ENCODE measurements around the gene IGSF9B. TPM values are rescaled to one million over a fixed set of nuclear protein-coding genes. Genes with fewer than 3 reads are reported as not detected.

The IGSF9B gene
- total RNA-seq, 1 donor from 2014 or later: 0.24 TPM

- no peak for DNase-seq (ENCODE audit: low read depth)
Measured at GRCh38 chr11:133903875-133904817, 52.6 kb downstream of the IGSF9B start.

GRCh38 chr11:133903056-133903455, 53.7 kb downstream of the IGSF9B start:
- no peak for DNase-seq (ENCODE audit: low read depth)

- DNase-seq (ENCODE audit: low read depth): no peak
Measured at GRCh38 chr11:133902506-133902905, 54.3 kb downstream of the IGSF9B start.

GRCh38 chr11:133901999-133902398, 54.8 kb downstream of the IGSF9B start:
- DNase-seq (ENCODE audit: low read depth): no peak

GRCh38 chr11:133901316-133901715, 55.5 kb downstream of the IGSF9B start:
- no peak for DNase-seq (ENCODE audit: low read depth)

- no peak for DNase-seq (ENCODE audit: low read depth)
Measured at GRCh38 chr11:133900176-133901105, 56.3 kb downstream of the IGSF9B start.

- DNase-seq (ENCODE audit: low read depth): no peak
Measured at GRCh38 chr11:133898770-133899115, 58.0 kb downstream of the IGSF9B start.

- no peak for DNase-seq (ENCODE audit: low read depth)
Measured at GRCh38 chr11:133898031-133898769, 58.6 kb downstream of the IGSF9B start.

GRCh38 chr11:133897331-133897650, 59.5 kb downstream of the IGSF9B start:
- no peak for DNase-seq (ENCODE audit: low read depth)

- DNase-seq (ENCODE audit: low read depth): no peak
Measured at GRCh38 chr11:133896642-133897330, 60.0 kb downstream of the IGSF9B start.

- no peak for DNase-seq (ENCODE audit: low read depth)
Measured at GRCh38 chr11:133896028-133896427, 60.7 kb downstream of the IGSF9B start.

- DNase-seq (ENCODE audit: low read depth): no peak
Measured at GRCh38 chr11:133895551-133895950, 61.2 kb downstream of the IGSF9B start.

- peak; percentile 70 for DNase-seq (ENCODE audit: low read depth)
Measured at GRCh38 chr11:133895061-133895479, 61.7 kb downstream of the IGSF9B start.

GRCh38 chr11:133893381-133893780, 63.4 kb downstream of the IGSF9B start:
- no peak for DNase-seq (ENCODE audit: low read depth)

GRCh38 chr11:133892584-133893380, 64.0 kb downstream of the IGSF9B start:
- no peak for DNase-seq (ENCODE audit: low read depth)

- DNase-seq (ENCODE audit: low read depth): no peak
Measured at GRCh38 chr11:133892126-133892525, 64.6 kb downstream of the IGSF9B start.

- no peak for DNase-seq (ENCODE audit: low read depth)
Measured at GRCh38 chr11:133889893-133890292, 66.9 kb downstream of the IGSF9B start.

- no peak for DNase-seq (ENCODE audit: low read depth)
Measured at GRCh38 chr11:133889188-133889587, 67.6 kb downstream of the IGSF9B start.

GRCh38 chr11:133887692-133888332, 69.0 kb downstream of the IGSF9B start:
- DNase-seq (ENCODE audit: low read depth): no peak

Measured in myocyte (in vitro differentiated cells).